ENCODE results near the gene CD4.

Gene CD4

DNA sequence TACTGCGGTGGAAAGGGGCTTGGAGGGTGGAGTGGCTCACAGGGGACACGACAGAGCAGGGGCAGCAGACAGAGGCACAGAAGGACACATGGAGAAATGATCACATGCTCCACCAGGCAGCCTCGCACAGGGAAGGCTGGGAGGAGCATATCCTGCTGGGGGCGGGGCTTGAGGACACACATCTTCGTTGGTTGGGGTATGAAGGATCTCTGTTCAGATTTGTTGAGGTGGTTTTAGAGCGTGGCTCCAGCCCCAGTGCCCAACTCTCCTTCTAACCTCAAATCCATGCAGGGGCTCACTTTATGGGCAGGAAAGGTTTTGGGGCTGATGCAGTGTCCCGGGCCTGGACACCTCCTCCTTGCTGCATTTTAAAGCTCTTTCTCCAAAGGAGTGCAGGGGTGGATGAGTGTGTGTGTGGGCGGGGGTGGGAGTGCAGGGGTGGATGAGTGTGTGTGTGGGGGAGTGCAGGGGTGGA, 38.1 kb downstream of the CD4 start:
- in situ Hi-C loops (cut with HindIII; ENCODE audit: low sequenced_read_pairs) = no loop called here

DNA sequence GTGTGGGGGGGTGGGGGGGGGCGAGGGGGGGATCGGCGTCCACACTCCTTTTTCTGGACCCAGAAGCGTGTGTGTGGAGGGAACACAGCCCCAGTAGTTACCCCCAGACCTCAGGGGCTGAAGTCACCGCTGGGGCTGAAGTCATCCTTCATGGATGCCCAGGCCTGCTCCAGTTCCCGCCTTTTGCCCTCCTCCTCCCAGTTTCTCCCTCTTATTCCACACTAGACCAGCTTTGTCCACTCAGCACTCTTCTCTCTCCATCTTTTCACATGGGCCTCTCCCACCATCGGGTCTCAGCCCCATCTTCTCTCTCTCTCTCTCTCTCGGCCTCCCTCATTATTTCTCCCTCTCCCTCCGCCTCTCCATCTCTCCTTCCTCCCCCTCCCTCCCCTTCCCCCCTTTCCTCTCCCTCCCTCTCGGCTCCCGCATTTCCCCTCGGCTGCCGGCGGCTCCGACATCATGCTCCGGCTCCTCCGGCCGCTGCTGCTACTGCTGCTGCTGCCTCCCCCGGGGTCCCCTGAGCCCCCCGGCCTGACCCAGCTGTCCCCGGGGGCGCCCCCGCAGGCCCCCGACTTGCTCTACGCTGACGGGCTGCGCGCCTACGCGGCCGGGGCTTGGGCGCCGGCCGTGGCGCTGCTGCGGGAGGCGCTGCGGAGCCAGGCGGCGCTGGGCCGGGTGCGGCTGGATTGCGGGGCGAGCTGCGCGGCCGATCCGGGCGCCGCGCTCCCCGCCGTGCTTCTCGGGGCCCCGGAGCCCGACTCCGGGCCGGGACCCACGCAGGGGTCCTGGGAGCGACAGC, 38.9 kb downstream of the CD4 start, which contains the start of gene P3H3:
TSS of gene P3H3 (plus strand) at position 426 of the 799 bp plus-strand sequence. CDS start at position 460, 34 bp downstream.
- in situ Hi-C loops (cut with HindIII; ENCODE audit: low sequenced_read_pairs) = no loop called here

DNA sequence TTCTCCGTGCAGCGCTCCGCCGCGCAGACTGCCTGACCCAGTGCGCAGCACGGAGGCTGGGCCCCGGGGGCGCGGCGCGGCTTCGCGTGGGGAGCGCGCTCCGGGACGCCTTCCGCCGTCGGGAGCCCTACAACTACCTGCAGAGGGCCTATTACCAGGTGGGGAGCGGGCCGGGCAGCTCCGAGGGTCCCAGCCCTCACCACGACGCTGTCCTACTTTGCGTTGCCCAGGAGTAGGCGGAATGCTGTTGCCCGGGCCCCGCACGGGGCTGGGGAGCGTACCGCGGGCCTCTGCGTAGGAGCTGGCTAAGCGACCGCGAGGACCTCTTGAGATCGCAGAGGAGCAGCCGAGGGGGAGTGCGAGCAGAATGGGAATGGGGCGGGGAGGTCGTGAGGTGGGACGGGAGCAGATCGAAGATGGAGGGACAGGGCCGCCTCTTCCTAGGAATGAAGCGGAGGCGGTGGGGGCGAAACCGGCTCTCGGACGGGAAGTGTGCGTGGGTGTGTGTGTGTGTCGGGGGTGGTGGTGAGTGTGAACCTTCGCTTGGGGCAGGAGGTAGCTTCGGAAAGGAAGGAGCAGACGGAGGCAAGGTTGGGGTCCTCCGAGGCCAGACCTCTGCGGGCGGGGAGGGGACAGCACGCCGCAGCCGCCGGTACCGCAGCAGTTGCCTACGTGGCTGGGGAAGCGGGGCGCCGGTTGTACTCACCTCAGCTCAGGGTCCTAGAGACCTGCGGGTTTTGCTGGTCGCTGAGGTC, 39.6 kb downstream of the CD4 start:
- in situ Hi-C loops (cut with HindIII; ENCODE audit: low sequenced_read_pairs) = no loop called here

DNA sequence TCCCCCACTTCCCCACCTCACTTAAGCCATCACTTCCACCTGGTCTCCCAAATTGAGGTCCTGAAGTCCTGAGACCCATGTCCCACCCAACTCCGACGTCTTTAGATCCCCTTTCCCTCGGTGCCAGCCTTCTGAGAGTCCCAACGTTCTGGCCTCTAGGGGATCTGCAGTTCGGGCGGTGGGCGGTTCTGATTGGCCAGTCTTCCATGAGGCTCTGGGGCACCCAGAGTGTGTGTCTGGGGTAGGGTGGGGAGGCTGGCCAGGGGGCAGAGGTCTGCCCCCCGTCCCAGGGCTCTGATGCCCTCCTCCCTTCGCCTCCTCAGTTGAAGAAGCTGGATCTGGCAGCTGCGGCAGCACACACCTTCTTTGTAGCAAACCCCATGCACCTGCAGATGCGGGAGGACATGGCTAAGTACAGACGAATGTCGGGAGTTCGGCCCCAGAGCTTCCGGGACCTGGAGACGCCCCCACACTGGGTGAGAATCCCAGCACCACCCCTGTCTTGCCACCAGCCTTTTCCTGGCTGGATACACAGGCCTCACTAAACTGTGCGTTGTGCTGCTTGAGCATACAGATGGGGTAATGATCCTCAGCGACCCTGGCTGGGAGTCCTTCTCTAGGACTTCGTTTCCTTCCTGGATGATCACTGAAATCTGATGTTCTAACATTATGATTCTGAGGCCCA, 40.4 kb downstream of the CD4 start:
- in situ Hi-C loops (cut with HindIII; ENCODE audit: low sequenced_read_pairs) = no loop called here

DNA sequence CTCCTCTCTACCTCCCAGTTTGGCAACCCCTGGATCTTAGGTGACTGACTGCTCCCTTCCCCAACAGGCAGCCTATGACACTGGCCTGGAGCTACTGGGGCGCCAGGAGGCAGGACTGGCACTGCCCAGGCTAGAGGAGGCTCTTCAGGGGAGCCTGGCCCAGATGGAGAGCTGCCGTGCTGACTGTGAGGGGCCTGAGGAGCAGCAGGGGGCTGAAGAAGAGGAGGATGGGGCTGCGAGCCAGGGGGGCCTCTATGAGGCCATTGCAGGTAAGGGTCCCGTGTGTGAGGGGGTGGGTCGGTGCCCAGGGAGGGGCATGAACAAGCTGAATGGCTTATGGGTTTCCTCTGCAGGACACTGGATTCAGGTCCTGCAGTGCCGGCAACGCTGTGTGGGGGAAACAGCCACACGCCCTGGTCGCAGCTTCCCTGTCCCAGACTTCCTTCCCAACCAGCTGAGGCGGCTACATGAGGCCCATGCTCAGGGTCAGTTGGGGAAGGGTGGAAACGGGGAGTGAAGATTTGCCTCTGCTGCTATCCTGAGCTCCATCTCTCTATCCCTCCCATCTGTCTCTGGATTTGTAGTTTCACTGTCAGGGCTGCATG, 41.1 kb downstream of the CD4 start:
- in situ Hi-C loops (cut with HindIII; ENCODE audit: low sequenced_read_pairs) = no loop called here

DNA sequence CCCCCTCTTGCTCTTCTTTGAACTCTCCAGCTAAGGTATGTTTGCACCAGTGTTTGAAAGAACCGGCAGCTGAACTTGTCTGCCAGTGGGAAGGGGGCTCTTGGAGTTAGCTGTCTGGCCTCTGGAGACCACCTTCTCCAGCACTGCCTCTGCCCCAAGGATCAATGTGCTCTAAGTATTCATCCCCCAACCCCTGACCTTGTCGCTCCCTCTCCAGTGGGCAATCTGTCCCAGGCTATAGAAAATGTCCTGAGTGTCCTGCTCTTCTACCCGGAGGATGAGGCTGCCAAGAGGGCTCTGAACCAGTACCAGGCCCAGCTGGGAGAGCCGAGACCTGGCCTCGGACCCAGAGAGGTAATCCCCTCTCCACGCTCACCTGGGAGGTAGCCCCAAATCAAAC, 41.7 kb downstream of the CD4 start:
- in situ Hi-C loops (cut with HindIII; ENCODE audit: low sequenced_read_pairs) = no loop called here

DNA sequence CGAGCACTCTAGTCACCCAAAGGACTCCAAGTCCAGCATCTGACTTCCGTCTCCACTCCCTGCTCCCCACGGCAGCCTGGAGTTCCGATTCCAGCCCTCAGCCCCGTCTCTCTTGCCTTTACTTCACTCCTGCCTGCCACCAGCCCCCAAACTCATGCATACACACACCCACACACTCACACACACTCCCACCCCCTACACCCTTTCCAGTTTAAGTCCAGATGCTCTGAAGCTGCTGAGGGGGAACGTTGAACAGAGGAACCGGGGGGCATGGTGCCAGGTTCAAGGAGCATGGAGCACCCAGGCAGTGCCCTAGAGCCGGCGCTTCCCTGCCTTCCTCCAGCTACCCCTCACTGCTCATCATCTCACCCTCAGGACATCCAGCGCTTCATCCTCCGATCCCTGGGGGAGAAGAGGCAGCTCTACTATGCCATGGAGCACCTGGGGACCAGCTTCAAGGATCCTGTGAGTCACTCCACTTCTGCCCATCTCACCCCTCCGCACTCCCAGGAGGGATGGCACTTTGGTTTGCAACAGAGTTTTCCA, 42.2 kb downstream of the CD4 start:
- in situ Hi-C loops (cut with HindIII; ENCODE audit: low sequenced_read_pairs) = no loop called here

DNA sequence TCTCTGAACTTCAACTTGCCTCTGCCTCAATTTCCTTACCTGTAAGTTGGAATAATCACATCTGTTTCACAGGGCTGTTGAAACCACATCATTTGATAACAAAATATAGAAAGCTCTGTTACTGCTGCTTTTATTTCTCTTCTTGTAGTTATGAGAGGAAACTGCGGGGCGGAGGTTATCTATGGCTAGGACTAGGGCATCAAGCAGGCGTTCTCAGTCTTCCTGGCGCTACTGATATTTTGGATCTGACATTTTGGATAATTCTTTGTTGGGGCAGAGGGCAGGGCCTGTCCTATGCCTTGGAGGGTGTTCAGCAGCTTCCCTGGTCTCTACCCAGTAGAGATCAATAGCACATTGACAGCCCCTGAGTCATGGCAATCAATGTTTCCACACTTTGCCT, 42.8 kb downstream of the CD4 start:
- in situ Hi-C loops (cut with HindIII; ENCODE audit: low sequenced_read_pairs) = no loop called here

DNA sequence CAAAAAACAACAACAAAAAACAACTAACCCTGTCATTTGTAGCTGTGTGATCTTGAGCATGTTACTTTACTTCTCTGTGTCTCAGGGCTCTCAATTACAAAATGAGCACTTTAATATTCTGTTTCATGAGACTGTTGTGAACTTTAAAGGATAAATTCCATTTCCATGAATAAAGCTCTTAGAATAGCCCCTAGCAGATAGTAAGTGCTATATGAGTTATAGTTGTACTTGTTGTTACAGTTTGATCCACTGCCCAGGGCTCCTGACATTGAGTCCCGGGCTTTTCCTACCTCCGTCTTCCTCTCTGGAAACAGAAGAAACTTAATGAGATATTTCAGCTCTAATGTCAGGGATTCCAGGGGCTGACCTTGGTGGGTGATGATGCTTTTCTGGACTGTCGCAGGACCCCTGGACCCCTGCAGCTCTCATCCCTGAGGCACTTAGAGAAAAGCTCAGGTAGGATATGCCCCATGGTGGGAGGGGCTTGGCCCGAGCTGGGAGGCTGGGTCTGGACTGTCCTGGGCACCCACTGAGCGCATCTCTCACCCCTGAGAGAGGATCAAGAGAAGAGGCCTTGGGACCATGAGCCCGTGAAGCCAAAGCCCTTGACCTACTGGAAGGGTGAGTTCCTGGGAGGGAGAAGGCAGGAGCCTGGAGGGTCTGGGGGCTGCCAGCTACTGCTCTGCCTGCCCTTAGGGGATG, 44.0 kb downstream of the CD4 start:
- in situ Hi-C loops (cut with HindIII; ENCODE audit: low sequenced_read_pairs) = no loop called here

DNA sequence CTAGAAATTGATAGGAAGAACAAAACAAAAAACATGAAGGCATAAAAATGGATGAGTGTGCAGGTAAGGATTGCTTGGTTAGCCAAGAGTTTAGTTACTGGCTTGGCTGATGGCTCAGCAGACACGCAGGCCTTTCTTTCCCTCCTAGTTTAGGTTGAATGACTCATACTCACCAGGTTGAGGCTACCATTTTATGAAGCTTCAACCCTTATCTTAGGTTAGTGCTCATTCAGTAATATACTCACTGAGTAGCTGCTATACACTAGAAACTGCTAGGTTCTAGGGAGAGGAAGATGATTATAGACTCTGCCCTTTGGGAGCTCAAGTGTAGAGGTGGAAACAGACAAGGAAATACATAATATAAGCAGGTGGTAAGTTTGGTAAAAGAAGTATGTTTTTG, 44.9 kb downstream of the CD4 start:
- in situ Hi-C loops (cut with HindIII; ENCODE audit: low sequenced_read_pairs) = no loop called here

DNA sequence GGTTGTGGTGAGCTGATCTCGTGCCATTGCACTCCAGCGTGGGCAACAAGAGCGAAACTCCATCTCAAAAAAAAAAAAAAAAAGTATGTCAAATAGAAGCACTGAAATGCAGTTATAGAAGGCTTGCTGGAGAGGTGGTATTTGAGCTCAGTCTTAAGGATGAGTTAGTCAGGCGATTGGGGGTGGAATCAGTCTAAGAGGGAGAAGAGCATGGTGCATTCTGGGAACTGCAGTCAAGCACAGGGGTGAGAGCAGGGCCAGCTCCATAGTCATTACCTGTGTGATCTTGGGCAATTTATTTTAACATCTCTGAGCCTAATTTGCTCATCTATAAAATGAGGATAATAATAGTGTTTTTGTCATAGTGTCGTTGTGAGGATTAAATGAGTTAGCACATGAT, 45.5 kb downstream of the CD4 start:
- in situ Hi-C loops (cut with HindIII; ENCODE audit: low sequenced_read_pairs) = no loop called here

DNA sequence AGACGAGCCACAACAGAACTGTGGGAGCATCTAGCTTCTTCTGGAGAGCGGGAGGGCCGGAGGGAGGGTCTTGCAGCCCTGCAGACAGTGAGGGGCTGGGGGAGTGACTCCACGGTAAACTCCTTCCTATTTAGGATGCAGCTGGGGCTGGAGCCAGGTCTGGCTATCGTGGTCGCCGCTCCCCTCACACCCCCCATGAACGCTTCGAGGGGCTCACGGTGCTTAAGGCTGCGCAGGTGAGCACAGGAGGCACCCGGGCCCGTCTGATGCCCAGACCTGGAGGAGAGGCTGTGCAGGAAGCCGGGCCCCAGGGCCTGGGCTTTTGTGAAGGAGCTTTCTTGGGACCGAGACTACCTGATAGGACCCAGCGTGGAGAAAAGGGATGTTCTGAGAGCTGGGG, 47.5 kb downstream of the CD4 start:
- in situ Hi-C loops (cut with HindIII; ENCODE audit: low sequenced_read_pairs) = no loop called here

DNA sequence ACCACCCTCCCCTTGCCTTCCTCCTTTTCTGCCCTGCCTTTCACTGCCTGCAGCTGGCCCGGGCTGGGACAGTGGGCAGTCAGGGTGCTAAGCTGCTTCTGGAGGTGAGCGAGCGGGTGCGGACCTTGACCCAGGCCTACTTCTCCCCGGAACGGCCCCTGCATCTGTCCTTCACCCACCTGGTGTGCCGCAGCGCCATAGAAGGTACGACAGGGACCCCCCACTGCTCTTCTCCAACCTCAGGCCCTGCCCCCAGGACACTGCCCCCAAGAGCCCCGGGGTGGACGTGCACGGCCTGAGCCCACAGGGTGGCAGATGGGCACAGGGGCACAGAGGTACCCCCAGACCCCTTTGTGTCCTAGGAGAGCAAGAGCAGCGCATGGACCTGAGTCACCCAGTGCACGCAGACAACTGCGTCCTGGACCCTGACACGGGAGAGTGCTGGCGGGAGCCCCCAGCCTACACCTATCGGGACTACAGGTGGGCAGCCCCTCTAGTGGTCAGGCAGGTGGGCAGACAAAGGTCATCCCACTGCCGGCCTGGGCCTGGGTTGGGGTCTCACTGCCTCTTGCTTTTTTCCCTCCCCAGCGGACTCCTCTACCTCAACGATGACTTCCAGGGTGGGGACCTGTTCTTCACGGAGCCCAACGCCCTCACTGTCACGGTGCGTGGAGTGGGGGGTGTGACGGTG, 48.2 kb downstream of the CD4 start:
- in situ Hi-C loops (cut with HindIII; ENCODE audit: low sequenced_read_pairs) = no loop called here

DNA sequence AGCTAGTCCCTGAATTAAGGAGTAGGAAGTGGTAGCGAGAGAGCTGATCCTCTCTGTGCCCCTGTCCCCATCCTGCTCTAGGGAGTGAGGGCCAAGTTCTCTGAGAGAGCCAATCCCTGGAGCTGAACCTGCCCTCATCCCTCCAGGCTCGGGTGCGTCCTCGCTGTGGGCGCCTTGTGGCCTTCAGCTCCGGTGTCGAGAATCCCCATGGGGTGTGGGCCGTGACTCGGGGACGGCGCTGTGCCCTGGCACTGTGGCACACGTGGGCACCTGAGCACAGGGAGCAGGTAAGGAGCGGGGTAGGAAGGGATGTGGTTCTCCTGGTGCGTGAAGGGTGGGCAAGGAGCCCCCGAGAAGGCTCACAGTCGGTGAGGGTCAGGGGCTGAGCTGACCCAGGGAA, 49.5 kb downstream of the CD4 start:
- in situ Hi-C loops (cut with HindIII; ENCODE audit: low sequenced_read_pairs) = no loop called here

DNA sequence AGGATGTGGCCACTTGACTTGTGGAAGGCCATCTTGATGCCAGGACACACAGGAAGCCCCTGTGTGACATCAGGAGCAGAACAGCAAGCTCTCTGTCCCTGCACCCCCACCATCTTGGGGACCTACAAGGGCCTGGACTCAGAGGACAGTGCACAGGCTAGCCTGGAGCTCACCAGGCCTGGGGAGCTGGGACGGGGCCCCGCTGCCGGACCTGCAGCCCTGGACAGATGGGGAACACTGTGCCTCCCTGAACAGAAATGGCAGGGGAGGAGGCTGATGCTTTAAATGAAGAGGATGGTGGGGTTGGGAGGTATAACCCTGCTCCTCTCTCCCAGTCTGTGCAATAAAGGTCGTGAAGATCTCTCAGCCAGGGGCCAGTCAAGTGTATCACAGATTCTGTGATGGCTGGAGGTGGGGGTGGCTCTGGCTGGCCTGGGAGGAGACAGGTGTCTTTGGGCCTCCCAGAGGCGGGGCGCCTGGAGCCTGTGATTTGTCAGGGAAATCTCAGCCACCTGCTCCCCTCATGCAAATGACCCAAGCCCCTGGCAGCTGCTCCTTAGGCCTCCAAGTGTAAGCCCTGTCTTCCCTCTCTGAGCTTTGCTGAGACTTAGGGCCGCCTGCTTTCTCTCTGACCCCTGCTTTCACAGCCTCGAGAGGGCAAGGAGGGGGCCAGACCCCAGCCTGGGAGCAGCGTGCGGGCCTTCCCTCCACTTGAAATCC, 50.3 kb downstream of the CD4 start:
- in situ Hi-C loops (cut with HindIII; ENCODE audit: low sequenced_read_pairs) = no loop called here

DNA sequence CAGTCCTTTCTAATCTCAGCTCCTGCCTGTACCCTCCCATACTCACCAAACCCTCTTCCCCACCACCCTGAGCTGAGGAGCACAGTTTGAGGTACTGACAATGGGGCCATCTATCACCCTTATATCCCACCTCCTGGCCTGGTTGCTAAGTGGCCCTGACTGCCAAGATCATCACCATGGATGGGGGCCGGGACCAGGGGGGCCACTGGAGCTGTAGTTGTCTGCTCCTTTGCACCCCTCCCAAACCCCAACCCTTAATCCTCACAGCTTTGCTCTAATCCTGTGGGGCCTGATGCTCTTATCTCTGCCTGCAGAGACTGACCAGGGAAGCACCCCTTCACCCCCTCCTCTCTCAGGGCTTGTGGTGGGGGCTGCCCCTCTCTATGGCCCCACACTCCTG, 51.0 kb downstream of the CD4 start:
- in situ Hi-C loops (cut with HindIII; ENCODE audit: low sequenced_read_pairs) = no loop called here

DNA sequence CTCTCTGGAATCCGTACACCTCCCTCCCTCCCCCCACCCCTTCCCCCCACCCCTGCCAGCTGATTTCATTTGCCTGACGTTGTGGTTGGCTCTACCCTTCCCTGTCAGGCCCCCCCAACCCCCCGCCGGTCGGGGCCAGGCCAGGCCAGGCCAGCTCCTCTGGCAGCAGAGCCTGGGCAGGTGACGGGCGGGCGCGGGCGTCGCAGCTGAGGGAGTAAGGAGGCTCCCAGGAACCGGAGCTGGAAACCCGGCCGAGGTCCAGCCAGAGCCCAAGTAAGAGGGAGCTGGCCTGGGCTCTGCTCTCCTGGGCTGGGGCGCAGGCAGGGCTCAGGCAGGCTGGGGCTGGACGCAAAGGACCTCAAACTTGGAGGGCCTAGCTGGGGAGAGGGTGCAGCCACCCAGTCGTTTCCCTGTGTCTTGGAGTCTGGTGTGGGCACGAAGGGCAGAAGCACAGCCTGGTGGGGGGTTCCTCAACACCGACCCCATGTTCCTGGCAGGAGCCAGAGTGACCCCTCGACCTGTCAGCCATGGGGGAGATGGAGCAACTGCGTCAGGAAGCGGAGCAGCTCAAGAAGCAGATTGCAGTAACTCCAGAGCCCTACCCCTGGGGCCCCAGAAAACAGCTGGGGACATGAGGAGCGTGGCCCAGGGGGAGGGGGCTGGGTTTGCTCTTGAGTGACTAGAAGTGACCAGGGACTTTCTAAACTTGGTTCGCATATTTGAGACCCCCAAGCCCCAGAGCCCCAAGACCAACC, 51.6 kb downstream of the CD4 start, which contains the start of gene GNB3:
TSS of gene GNB3 (plus strand) at position 165 of the 755 bp plus-strand sequence. CDS start at position 528, 363 bp downstream.
- in situ Hi-C loops (cut with HindIII; ENCODE audit: low sequenced_read_pairs) = no loop called here

DNA sequence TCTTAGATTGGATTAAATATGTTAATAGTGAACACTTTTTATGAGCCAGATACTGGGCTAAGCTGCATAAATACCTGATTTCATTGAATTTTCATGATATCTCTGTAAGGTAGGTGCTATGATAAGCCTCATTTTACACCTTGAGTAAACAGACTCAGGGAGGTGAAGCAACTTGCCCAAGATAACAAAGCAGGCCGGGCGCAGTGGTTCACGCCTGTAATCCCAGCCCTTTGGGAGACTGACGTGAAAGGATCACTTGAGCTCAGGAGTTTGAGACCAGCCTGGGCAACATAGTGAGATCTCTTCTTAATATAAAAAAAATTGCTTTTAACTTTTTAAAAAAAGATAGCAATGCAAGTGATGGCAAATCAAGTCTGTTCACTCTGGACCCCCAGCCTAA, 52.7 kb downstream of the CD4 start:
- in situ Hi-C loops (cut with HindIII; ENCODE audit: low sequenced_read_pairs) = no loop called here
